H9 (cell line): ENCODE results near the gene FUCA1. TPM values are rescaled to one million over a fixed set of nuclear protein-coding genes. Genes with fewer than 3 reads are reported as not detected.

ENCODE experiments used
- DNase-seq: peaks from one replicate; pipeline ENCODE4 v3.0.0-alpha.2; 2017
- H2AFZ ChIP-seq: one replicate; pipeline ENCODE4 v1.6.1; 2013; ENCODE audit warnings: mild to moderate bottlenecking, low read length, control low read depth, moderate library complexity
- H2AK5ac ChIP-seq: 2 replicates; pipeline ENCODE4 v1.6.1; 2013; ENCODE audit warnings: low read length, control low read depth, mixed read lengths; ENCODE audit not compliant: insufficient read length
- H2BK120ac ChIP-seq: one replicate; pipeline ENCODE4 v1.6.1; 2013; ENCODE audit warnings: low read depth, mild to moderate bottlenecking, low read length, control low read depth, inconsistent platforms; ENCODE audit not compliant: poor library complexity, severe bottlenecking
- H2BK12ac ChIP-seq: 2 replicates; pipeline ENCODE4 v1.6.1; 2013; ENCODE audit warnings: low read length, control low read depth, mixed read lengths, low read depth; ENCODE audit not compliant: insufficient read length
- H2BK15ac ChIP-seq: 2 replicates; pipeline ENCODE4 v1.6.1; 2013; ENCODE audit warnings: low read depth, low read length, control low read depth
- H2BK20ac ChIP-seq: one replicate; pipeline ENCODE4 v1.6.1; 2013; ENCODE audit warnings: low read depth, mild to moderate bottlenecking, low read length, control low read depth, inconsistent platforms; ENCODE audit not compliant: poor library complexity, severe bottlenecking
- H2BK5ac ChIP-seq: 2 replicates; pipeline ENCODE4 v1.6.1; 2013; ENCODE audit warnings: low read length, control low read depth, mixed read lengths; ENCODE audit not compliant: insufficient read length
- H3K14ac ChIP-seq: 2 replicates; pipeline ENCODE4 v1.6.1; 2013; ENCODE audit warnings: low read length, control low read depth; ENCODE audit not compliant: insufficient read depth
- H3K18ac ChIP-seq: 2 replicates; pipeline ENCODE4 v1.6.1; 2013; ENCODE audit warnings: low read depth, mild to moderate bottlenecking, mixed read lengths, low read length, control low read depth; ENCODE audit not compliant: insufficient read length
- H3K23ac ChIP-seq: 2 replicates; pipeline ENCODE4 v1.6.1; 2013; ENCODE audit warnings: low read length, control low read depth, mixed read lengths, low read depth; ENCODE audit not compliant: insufficient read length
- H3K23me2 ChIP-seq: 2 replicates; pipeline ENCODE4 v1.6.1; 2013; ENCODE audit warnings: low read depth, mild to moderate bottlenecking, mixed read lengths, low read length, control low read depth; ENCODE audit not compliant: insufficient read length, poor library complexity, severe bottlenecking
- H3K27ac ChIP-seq: 2 replicates; pipeline ENCODE4 v1.5.1; 2013; ENCODE audit warnings: low read length, control low read depth, mixed read lengths, low read depth; ENCODE audit not compliant: insufficient read length
- H3K27me3 ChIP-seq: 2 replicates; pipeline ENCODE4 v1.6.1; 2013; ENCODE audit warnings: low read length, control low read depth, inconsistent platforms; ENCODE audit not compliant: insufficient read depth
- H3K4ac ChIP-seq: 2 replicates; pipeline ENCODE4 v1.6.1; 2013; ENCODE audit warnings: low read depth, mild to moderate bottlenecking, control low read depth, inconsistent platforms, low read length, moderate library complexity
- H3K4me1 ChIP-seq: 2 replicates; pipeline ENCODE4 v1.6.1; 2013; ENCODE audit warnings: low read length, control low read depth, inconsistent platforms; ENCODE audit not compliant: insufficient read depth
- H3K4me2 ChIP-seq: 2 replicates; pipeline ENCODE4 v1.6.1; 2013; ENCODE audit warnings: low read length, control low read depth, mixed read lengths; ENCODE audit not compliant: insufficient read length, insufficient read depth
- H3K56ac ChIP-seq: 2 replicates; pipeline ENCODE4 v1.6.1; 2013; ENCODE audit warnings: low read depth, mild to moderate bottlenecking, mixed read lengths, low read length, control low read depth; ENCODE audit not compliant: insufficient read length
- H3K79me1 ChIP-seq: 2 replicates; pipeline ENCODE4 v1.6.1; 2013; ENCODE audit warnings: low read depth, mild to moderate bottlenecking, moderate library complexity, low read length, control low read depth, inconsistent platforms; ENCODE audit not compliant: insufficient read depth, poor library complexity, severe bottlenecking
- H3K79me2 ChIP-seq: 2 replicates; pipeline ENCODE4 v1.6.1; 2013; ENCODE audit warnings: low read length, control low read depth, inconsistent platforms; ENCODE audit not compliant: insufficient read depth
- H3K9ac ChIP-seq: 2 replicates; pipeline ENCODE4 v1.6.1; 2013; ENCODE audit warnings: low read length, control low read depth, mixed read lengths; ENCODE audit not compliant: insufficient read length; ENCODE audit errors: extremely low read depth
- H3K9me3 ChIP-seq: one replicate; pipeline ENCODE4 v1.6.1; 2013; ENCODE audit warnings: low read depth, low read length, inconsistent platforms; ENCODE audit not compliant: control insufficient read depth
- H3T11ph ChIP-seq: one replicate; pipeline ENCODE4 v1.6.1; 2013; ENCODE audit warnings: mild to moderate bottlenecking, low read length, control low read depth, inconsistent platforms
- H4K20me1 ChIP-seq: one replicate; pipeline ENCODE4 v1.6.1; 2013; ENCODE audit not compliant: control insufficient read depth, insufficient read length, insufficient read depth
- H4K5ac ChIP-seq: 2 replicates; pipeline ENCODE4 v1.6.1; 2013; ENCODE audit warnings: low read depth, mild to moderate bottlenecking, mixed read lengths, low read length, control low read depth; ENCODE audit not compliant: insufficient read length
- H4K8ac ChIP-seq: replicated peaks from 2 replicates; pipeline ENCODE4 v1.6.1; 2013; ENCODE audit warnings: low read length, control low read depth, mixed read lengths, low read depth; ENCODE audit not compliant: insufficient read length
- H4K91ac ChIP-seq: 2 replicates; pipeline ENCODE4 v1.6.1; 2013; ENCODE audit warnings: low read depth, mild to moderate bottlenecking, moderate library complexity, mixed read lengths, low read length, control low read depth; ENCODE audit not compliant: insufficient read length
- H3K27ac Mint-ChIP-seq, 3 experiments: 2 replicates in 2 of 3; 3 replicates in 1 of 3; pipeline ENCODE4 v1.8.0; 2020 to 2021; ENCODE audit warnings: mixed read lengths in 3 of 3, mild to moderate bottlenecking in 1 of 3, moderate library complexity in 1 of 3
- H3K27me3 Mint-ChIP-seq: 2 replicates; pipeline ENCODE4 v1.8.0; 2021; ENCODE audit warnings: low read depth, mild to moderate bottlenecking, moderate library complexity, mixed read lengths
- H3K36me3 Mint-ChIP-seq, 3 experiments: 2 replicates in 2 of 3; 3 replicates in 1 of 3; pipeline ENCODE4 v1.8.0; 2020 to 2021; ENCODE audit warnings: low read depth in 3 of 3, mixed read lengths in 3 of 3; ENCODE audit not compliant: insufficient read depth in 1 of 3
- H3K4me1 Mint-ChIP-seq, 2 experiments: 2 replicates each; pipeline ENCODE4 v1.8.0; 2020; ENCODE audit warnings: mixed read lengths in 2 of 2
- H3K4me3 Mint-ChIP-seq, 2 experiments: 2 replicates in 1 of 2; 3 replicates in 1 of 2; pipeline ENCODE4 v1.8.0; 2020 to 2021; ENCODE audit warnings: mild to moderate bottlenecking in 2 of 2, mixed read lengths in 2 of 2, moderate library complexity in 1 of 2
- H3K9me3 Mint-ChIP-seq, 2 experiments: 2 replicates in 1 of 2; 3 replicates in 1 of 2; pipeline ENCODE4 v1.8.0; 2020; ENCODE audit warnings: mild to moderate bottlenecking in 2 of 2, mixed read lengths in 2 of 2, moderate library complexity in 1 of 2
- WGBS: extraction: QIAGEN DNeasy Blood & Tissue Kit; methylation state at CpG from one replicate; pipeline ENCODE4 v1.1.7; 2013; ENCODE audit warnings: missing lambda C conversion rate, low lambda C conversion rate, mixed read lengths; ENCODE audit not compliant: insufficient read length; ENCODE audit errors: extremely low coverage; 5-methylcytosine and 5-hydroxymethylcytosine counted together
- total RNA-seq: library from RNA; stranded (reverse); gene quantifications from 2 replicates; pipeline ENCODE4 v1.2.1, GENCODE V29; 2021
- TF ChIP-seq, protein P1 (sequence below): fragments of 200-600 bp; sonication (generic); conservative IDR thresholded peaks from 3 replicates; pipeline ENCODE4 v1.8.0; 2021; ENCODE audit warnings: antibody characterized with exemption, mild to moderate bottlenecking

The FUCA1 gene
- total RNA-seq, 1 experiment from 2014 or later = 9.1 TPM

- Histone ChIP-seq H3K23me2 (no peaks in the 10 kb centered on the region), H4K20me1 (no peaks in the 10 kb centered on the region), H2BK20ac (no peak overlapping the region), H3K4me2 (no peak overlapping the region), H2BK12ac (no peak overlapping the region), H3K4me1 (no peaks in the 10 kb centered on the region), H3K27ac (no peak overlapping the region), H2AK5ac (no peak overlapping the region), H3K9me3 (no peaks in the 10 kb centered on the region), H3K56ac (no peak overlapping the region), H3K4ac (no peak overlapping the region), H2BK120ac (no peak overlapping the region), H3K79me1 (no peaks in the 10 kb centered on the region), H2BK5ac (no peak overlapping the region), H3K23ac (no peak overlapping the region), H3K14ac (no peak overlapping the region), H3K18ac (no peak overlapping the region), H4K91ac (no peak overlapping the region), H3T11ph (no peak overlapping the region), H4K5ac (no peak overlapping the region), H3K79me2 (no peaks in the 10 kb centered on the region), H2AFZ (no peak overlapping the region), H3K9ac (no peak overlapping the region), H4K8ac (no peak overlapping the region), H3K27me3 (no peaks in the 10 kb centered on the region), H2BK15ac (no peak overlapping the region)
- Mint-ChIP-seq H3K27me3 (no peaks in the 10 kb centered on the region), H3K4me3 (no peak overlapping the region), H3K4me1 (peaks cover under 1% of the 10 kb centered on the region in 2 experiments; a peak in 2 of 4 replicates), H3K9me3 (no peaks in the 10 kb centered on the region), H3K36me3 (peaks cover 0 to 26% (median 6%) of the 10 kb centered on the region in 3 experiments; a peak in 6 of 7 replicates), H3K27ac (no peak overlapping the region)
- no peak for DNase-seq
- TF ChIP-seq, protein P1, sequence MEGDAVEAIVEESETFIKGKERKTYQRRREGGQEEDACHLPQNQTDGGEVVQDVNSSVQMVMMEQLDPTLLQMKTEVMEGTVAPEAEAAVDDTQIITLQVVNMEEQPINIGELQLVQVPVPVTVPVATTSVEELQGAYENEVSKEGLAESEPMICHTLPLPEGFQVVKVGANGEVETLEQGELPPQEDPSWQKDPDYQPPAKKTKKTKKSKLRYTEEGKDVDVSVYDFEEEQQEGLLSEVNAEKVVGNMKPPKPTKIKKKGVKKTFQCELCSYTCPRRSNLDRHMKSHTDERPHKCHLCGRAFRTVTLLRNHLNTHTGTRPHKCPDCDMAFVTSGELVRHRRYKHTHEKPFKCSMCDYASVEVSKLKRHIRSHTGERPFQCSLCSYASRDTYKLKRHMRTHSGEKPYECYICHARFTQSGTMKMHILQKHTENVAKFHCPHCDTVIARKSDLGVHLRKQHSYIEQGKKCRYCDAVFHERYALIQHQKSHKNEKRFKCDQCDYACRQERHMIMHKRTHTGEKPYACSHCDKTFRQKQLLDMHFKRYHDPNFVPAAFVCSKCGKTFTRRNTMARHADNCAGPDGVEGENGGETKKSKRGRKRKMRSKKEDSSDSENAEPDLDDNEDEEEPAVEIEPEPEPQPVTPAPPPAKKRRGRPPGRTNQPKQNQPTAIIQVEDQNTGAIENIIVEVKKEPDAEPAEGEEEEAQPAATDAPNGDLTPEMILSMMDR = no peak
- WGBS = no CpG with 5 or more reads among the region's 3 CpGs
These were observed 51.7 kb downstream of the FUCA1 start for GRCh38 chr1:23816361-23816760.
